Effector memory CD8-positive, alpha-beta T cell (primary cell): ENCODE measurements around the gene RNPEP.

Experiments used
- ATAC-seq: fragments of 150-1000 bp; cut with Tn5 transposase; replicated peaks from 2 replicates; pipeline ENCODE4 v1.10.0; 2021; ENCODE audit warnings: mild to moderate bottlenecking, moderate library complexity
- DNase-seq, 3 experiments: peaks; one replicate each; pipeline ENCODE4 v3.0.0; 2021
- H3K27ac Mint-ChIP-seq, 2 donors: one replicate each; pipeline ENCODE4 v1.8.0; 2022; ENCODE audit warnings: mild to moderate bottlenecking in 2 of 2, mixed read lengths in 2 of 2, moderate library complexity in 2 of 2
- H3K27me3 Mint-ChIP-seq, 2 donors: one replicate each; pipeline ENCODE4 v1.8.0; 2022; ENCODE audit warnings: mixed read lengths in 2 of 2
- H3K36me3 Mint-ChIP-seq: one replicate; pipeline ENCODE4 v1.8.0; 2022; ENCODE audit warnings: mild to moderate bottlenecking, moderate library complexity, mixed read lengths; ENCODE audit not compliant: insufficient read depth
- H3K4me1 Mint-ChIP-seq, 2 donors: one replicate each; pipeline ENCODE4 v1.8.0; 2022; ENCODE audit warnings: low read depth in 2 of 2, mixed read lengths in 2 of 2
- H3K4me3 Mint-ChIP-seq, 2 donors: one replicate each; pipeline ENCODE4 v1.8.0; 2022; ENCODE audit warnings: mild to moderate bottlenecking in 2 of 2, mixed read lengths in 2 of 2, moderate library complexity in 2 of 2
- H3K9me3 Mint-ChIP-seq, 2 donors: one replicate each; pipeline ENCODE4 v1.8.0; 2022; ENCODE audit warnings: mixed read lengths in 2 of 2

Gene RNPEP

GRCh38 chr1:202007805-202008489 lies 25.5 kb downstream of the RNPEP start:
- H3K4me3 Mint-ChIP-seq = no peak overlapping the region
- H3K36me3 Mint-ChIP-seq = peaks cover 26% of the 10 kb centered on the region
- DNase-seq (no peak), ATAC-seq (no peak)
- no peaks in the 10 kb centered on the region for H3K9me3 Mint-ChIP-seq
- peaks cover 3% of the 10 kb centered on the region in 2 donors for H3K4me1 Mint-ChIP-seq
- no peak overlapping the region for H3K27ac Mint-ChIP-seq
- H3K27me3 Mint-ChIP-seq = no peaks in the 10 kb centered on the region

- Mint-ChIP-seq H3K9me3 (no peaks in the 10 kb centered on the region), H3K36me3 (peaks cover 19% of the 10 kb centered on the region), H3K27ac (peak overlapping the region in 1 of 2 donors; percentile 29), H3K4me3 (no peak overlapping the region), H3K27me3 (no peaks in the 10 kb centered on the region), H3K4me1 (peaks cover 3% of the 10 kb centered on the region in 2 donors)
- ATAC-seq = peak; percentile 70
- peak; percentile 59 to 64 (median 59) for DNase-seq
These were observed 27.1 kb downstream of the RNPEP start for GRCh38 chr1:202009326-202010179.

GRCh38 chr1:202010180-202011015 lies 27.9 kb downstream of the RNPEP start, which contains the start of gene ELF3:
TSS of gene ELF3 (plus strand) at chr1:202010587. CDS start at chr1:202011137, 550 bp downstream.
- Mint-ChIP-seq H3K4me1 (peaks cover 3% of the 10 kb centered on the region in 2 donors), H3K27me3 (no peaks in the 10 kb centered on the region), H3K4me3 (no peak within 1 kb of the TSS), H3K36me3 (peaks cover 13% of the 10 kb centered on the region), H3K27ac (peak within 1 kb of the TSS in 1 of 2 donors; percentile 29), H3K9me3 (no peaks in the 10 kb centered on the region)
- DNase-seq (no peak), ATAC-seq (no peak)

GRCh38 chr1:202011994-202012393 lies 29.5 kb downstream of the RNPEP start:
- Mint-ChIP-seq H3K36me3 (peaks cover 3% of the 10 kb centered on the region), H3K4me1 (peaks cover 3% of the 10 kb centered on the region in 2 donors), H3K27ac (no peak overlapping the region), H3K9me3 (no peaks in the 10 kb centered on the region), H3K4me3 (no peak overlapping the region), H3K27me3 (peaks cover 3 to 5% of the 10 kb centered on the region in 2 donors)
- DNase-seq (no peak), ATAC-seq (no peak)

- DNase-seq (no peak), ATAC-seq (no peak)
- Mint-ChIP-seq H3K36me3 (peaks cover 3% of the 10 kb centered on the region), H3K27ac (no peak overlapping the region), H3K27me3 (peaks cover 8 to 13% of the 10 kb centered on the region in 2 donors), H3K4me1 (peaks cover 3% of the 10 kb centered on the region in 2 donors), H3K9me3 (no peaks in the 10 kb centered on the region), H3K4me3 (no peak overlapping the region)
These were observed 30.4 kb downstream of the RNPEP start for GRCh38 chr1:202012544-202013478.

GRCh38 chr1:202013603-202014002 lies 31.2 kb downstream of the RNPEP start:
- Mint-ChIP-seq H3K36me3 (peaks cover 3% of the 10 kb centered on the region), H3K4me1 (peaks cover 4 to 5% of the 10 kb centered on the region in 2 donors), H3K27me3 (peaks cover 16 to 21% of the 10 kb centered on the region in 2 donors), H3K27ac (no peak overlapping the region), H3K4me3 (no peak overlapping the region), H3K9me3 (no peaks in the 10 kb centered on the region)
- no peak for DNase-seq
- ATAC-seq = no peak

- H3K27ac Mint-ChIP-seq = no peak overlapping the region
- H3K36me3 Mint-ChIP-seq = peaks cover 3% of the 10 kb centered on the region
- H3K4me1 Mint-ChIP-seq = peaks cover 8 to 9% of the 10 kb centered on the region in 2 donors
- ATAC-seq (no peak), DNase-seq (no peak)
- no peak overlapping the region for H3K4me3 Mint-ChIP-seq
- H3K9me3 Mint-ChIP-seq = no peaks in the 10 kb centered on the region
- H3K27me3 Mint-ChIP-seq = peaks cover 21 to 25% of the 10 kb centered on the region in 2 donors
These were observed 31.6 kb downstream of the RNPEP start for GRCh38 chr1:202014060-202014459.

- H3K4me1 Mint-ChIP-seq = peaks cover 6 to 8% of the 10 kb centered on the region in 2 donors
- no peaks in the 10 kb centered on the region for H3K9me3 Mint-ChIP-seq
- no peak overlapping the region for H3K4me3 Mint-ChIP-seq
- peaks cover 3% of the 10 kb centered on the region for H3K36me3 Mint-ChIP-seq
- DNase-seq (no peak), ATAC-seq (no peak)
- H3K27ac Mint-ChIP-seq = no peak overlapping the region
- peaks cover 24 to 31% of the 10 kb centered on the region in 2 donors for H3K27me3 Mint-ChIP-seq
These were observed 32.6 kb downstream of the RNPEP start for GRCh38 chr1:202014915-202015661.

- H3K4me1 Mint-ChIP-seq = peaks cover 6 to 8% of the 10 kb centered on the region in 2 donors
- no peak overlapping the region for H3K27ac Mint-ChIP-seq
- H3K9me3 Mint-ChIP-seq = no peaks in the 10 kb centered on the region
- no peak overlapping the region for H3K4me3 Mint-ChIP-seq
- H3K27me3 Mint-ChIP-seq = peaks cover 24 to 31% of the 10 kb centered on the region in 2 donors
- no peaks in the 10 kb centered on the region for H3K36me3 Mint-ChIP-seq
- ATAC-seq (no peak), DNase-seq (no peak)
These were observed 33.2 kb downstream of the RNPEP start for GRCh38 chr1:202015662-202015937.

- Mint-ChIP-seq H3K4me1 (peaks cover 6 to 8% of the 10 kb centered on the region in 2 donors), H3K4me3 (no peak overlapping the region), H3K9me3 (no peaks in the 10 kb centered on the region), H3K27ac (no peak overlapping the region), H3K36me3 (no peaks in the 10 kb centered on the region), H3K27me3 (peaks cover 24 to 35% of the 10 kb centered on the region in 2 donors)
- DNase-seq (no peak), ATAC-seq (no peak)
These were observed 33.8 kb downstream of the RNPEP start for GRCh38 chr1:202016022-202016810.

GRCh38 chr1:202016811-202017748 lies 34.6 kb downstream of the RNPEP start:
- Mint-ChIP-seq H3K9me3 (no peaks in the 10 kb centered on the region), H3K27ac (no peak overlapping the region), H3K4me3 (no peak overlapping the region), H3K27me3 (peaks cover 31 to 44% of the 10 kb centered on the region in 2 donors), H3K36me3 (no peaks in the 10 kb centered on the region), H3K4me1 (peaks cover 6 to 8% of the 10 kb centered on the region in 2 donors)
- ATAC-seq (no peak), DNase-seq (no peak)
